Upper lobe of left lung (tissue), 4 donors: ENCODE results near the gene NOX5.

Experiments
- CTCF ChIP-seq, 6 experiments: fragments of 450-650 bp in 4 of 6; fragments of 200-600 bp in 2 of 6; sonication (generic) in 2 of 6; IDR thresholded peaks; one replicate each; pipeline ENCODE4 v1.5.1; 2016 to 2019; ENCODE audit warnings: antibody characterized with exemption in 6 of 6
- POLR2A ChIP-seq, 4 donors: fragments of 450-650 bp; IDR thresholded peaks; one replicate each; pipeline ENCODE4 v1.5.1; 2016 to 2017; ENCODE audit warnings: antibody characterized with exemption in 4 of 4, mild to moderate bottlenecking in 2 of 4

DNA sequence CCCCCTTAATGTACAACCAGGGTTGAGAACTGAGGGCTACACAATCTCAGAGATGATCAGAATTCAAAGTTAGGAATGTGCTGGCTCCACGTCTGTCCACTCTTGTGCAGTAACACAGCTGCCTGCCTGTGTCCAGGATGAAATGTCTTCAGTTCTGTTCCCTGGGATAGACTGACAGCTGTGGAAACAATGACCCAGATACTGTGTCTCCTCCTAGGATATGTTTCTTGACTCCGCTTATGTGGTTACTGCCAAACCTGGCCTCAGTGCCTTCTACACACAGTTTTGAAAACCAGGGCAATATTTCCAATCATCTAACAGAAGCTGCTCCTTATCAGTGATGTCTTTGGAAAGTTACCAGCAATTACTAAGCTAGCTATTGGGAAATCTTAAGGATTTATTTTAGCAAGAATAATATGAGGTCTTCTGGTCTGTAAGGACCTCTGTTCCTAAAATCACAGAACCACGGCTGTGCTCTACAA is 67.6 kb downstream of the NOX5 start:
- TF ChIP-seq POLR2A (IDR thresholded peaks at IDR 0.05) (no peak), CTCF (IDR thresholded peaks at IDR 0.05) (no peak)
